Psoas muscle (tissue), 8 donors: Measurements from ENCODE around the gene RPL32. TPM values are rescaled to one million over a fixed set of nuclear protein-coding genes. Genes with fewer than 3 reads are reported as not detected.

Source experiments
- ATAC-seq, 4 donors: fragments of 200-7000 bp; cut with Tn5 transposase; one replicate each; pipeline ENCODE4 v1.9.1; 2020; ENCODE audit warnings: moderate library complexity in 3 of 4, mild to moderate bottlenecking in 2 of 4
- DNase-seq, 2 donors: peaks; one replicate each; pipeline ENCODE4 v3.0.0-alpha.2; 2020
- H3K27ac ChIP-seq: fragments of 200-600 bp; one replicate; pipeline ENCODE4 v1.8.0; 2022
- H3K27me3 ChIP-seq, 3 donors: fragments of 200-600 bp in 1 of 3; one replicate each; pipeline versions ENCODE4 v1.6.1 to v1.8.0; 2013 to 2022; ENCODE audit warnings: low read length in 2 of 3, mild to moderate bottlenecking in 2 of 3, moderate library complexity in 1 of 3; ENCODE audit not compliant: insufficient read depth in 3 of 3
- H3K36me3 ChIP-seq, 2 donors: fragments of 200-600 bp in 1 of 2; one replicate each; pipeline versions ENCODE4 v1.6.1 to v1.8.0; 2013 to 2022; ENCODE audit warnings: low read depth in 1 of 2, mild to moderate bottlenecking in 1 of 2, moderate library complexity in 1 of 2; ENCODE audit not compliant: insufficient read depth in 1 of 2
- H3K4me1 ChIP-seq: fragments of 200-600 bp; one replicate; pipeline ENCODE4 v1.8.0; 2022
- H3K4me3 ChIP-seq: fragments of 200-600 bp; one replicate; pipeline ENCODE4 v1.8.0; 2022; ENCODE audit warnings: mild to moderate bottlenecking
- H3K9me3 ChIP-seq: fragments of 200-600 bp; one replicate; pipeline ENCODE4 v1.8.0; 2022
- CTCF ChIP-seq: fragments of 200-600 bp; IDR thresholded peaks from one replicate; pipeline ENCODE4 v1.8.0; 2022; ENCODE audit warnings: antibody characterized with exemption
- WGBS, 3 donors: extraction: QIAGEN DNeasy Blood & Tissue Kit; methylation state at CpG; one replicate each; pipeline versions ENCODE4 v1.1.6 to v1.1.7; 2013; 5-methylcytosine and 5-hydroxymethylcytosine counted together
- intact Hi-C, 2 donors: fragments of 100-400 bp; cut with DNase I; formaldehyde crosslinking; loops; one replicate each; pipeline versions ENCODE4 v1.11.0 to v1.14.2; 2022
- polyA plus RNA-seq, 3 donors: library from polyadenylated mRNA; stranded (reverse); fragments of 200-250 nt; gene quantifications; one replicate each; pipeline ENCODE4 v1.2.3, GENCODE V29; 2013
- total RNA-seq, 4 donors: library from RNA; stranded (reverse); fragmentation: NEBNext Ultra II Directional in 2 of 4; extraction: Animal tissue kit (Norgen Biotek cat#: 25700) in 2 of 4; gene quantifications; one replicate each; pipeline versions ENCODE4 v1.2.1 to v1.2.4, GENCODE V29; 2021 to 2023
- donor health status: healthy with polysubstance abuse.
- donor health status: DM: no; HTN: no; CAD: no; lungs with moderate emphysema.
- donor health status: Bipolar disorder and iron deficiency.
- donor health status: healthy.
- donor health status: DM: yes; HTN: yes; CAD: no.
- donor health status: DM: no; HTN: no; CAD: no.
- donor health status: DM: no; HTN: no; CAD: no.
- donor health status: DM: yes; HTN: yes; CAD: no.

RPL32 gene
- total and polyA plus RNA-seq, 7 donors = 1,418 to 2,939 (median 1,919) TPM

- Histone ChIP-seq H3K27me3 (no peaks in the 10 kb centered on the region), H3K4me3 (no peak overlapping the region), H3K4me1 (peaks cover 19% of the 10 kb centered on the region), H3K27ac (no peak overlapping the region), H3K9me3 (no peaks in the 10 kb centered on the region), H3K36me3 (peaks cover 25 to 100% of the 10 kb centered on the region in 2 donors)
- TF ChIP-seq CTCF = no peak
- 58 to 72% (median 60%) methylated on average over 7 of the region's 7 CpGs for WGBS, 3 donors
- DNase-seq = no peak
- ATAC-seq = no peak
- intact Hi-C loops = no loop called here
These were observed 8.8 kb downstream of the RPL32 start for GRCh38 chr3:12832350-12833221.

GRCh38 chr3:12831301-12831866 is 10.0 kb downstream of the RPL32 start:
- TF ChIP-seq CTCF = no peak
- H3K27me3 ChIP-seq = no peaks in the 10 kb centered on the region
- no peaks in the 10 kb centered on the region for H3K9me3 ChIP-seq
- ATAC-seq (no peak), DNase-seq (no peak)
- intact Hi-C loops = no loop called here
- H3K4me3 ChIP-seq = no peak overlapping the region
- WGBS, 3 donors = 62 to 78% (median 62%) methylated on average over 5 of the region's 5 CpGs
- peaks cover 14% of the 10 kb centered on the region for H3K4me1 ChIP-seq
- peaks cover 26 to 100% of the 10 kb centered on the region in 2 donors for H3K36me3 ChIP-seq
- no peak overlapping the region for H3K27ac ChIP-seq

GRCh38 chr3:12830785-12831156 is 10.6 kb downstream of the RPL32 start:
- WGBS, 3 donors = 80 to 86% (median 81%) methylated on average over 4 of the region's 4 CpGs

GRCh38 chr3:12829886-12830784 is 11.2 kb downstream of the RPL32 start:
- no peaks in the 10 kb centered on the region for H3K27me3 ChIP-seq
- peaks cover 19 to 100% of the 10 kb centered on the region in 2 donors for H3K36me3 ChIP-seq
- intact Hi-C loops = no loop called here
- no peaks in the 10 kb centered on the region for H3K9me3 ChIP-seq
- H3K4me1 ChIP-seq = peaks cover 4% of the 10 kb centered on the region
- no peak for TF ChIP-seq CTCF
- no peak overlapping the region for H3K4me3 ChIP-seq
- DNase-seq = no peak
- WGBS, 3 donors = 72 to 73% (median 73%) methylated on average over 17 of the region's 17 CpGs
- ATAC-seq = peak in 3 of 4 donors; percentile 7 to 23 (median 10)
- no peak overlapping the region for H3K27ac ChIP-seq

More at GRCh38 chr3:12830785-12831156, 10.6 kb downstream of the RPL32 start:
- ATAC-seq = peak in 3 of 4 donors; percentile 3 to 18 (median 6)
- Histone ChIP-seq H3K9me3 (no peaks in the 10 kb centered on the region), H3K27ac (no peak overlapping the region), H3K4me1 (peaks cover 10% of the 10 kb centered on the region), H3K36me3 (peaks cover 26 to 100% of the 10 kb centered on the region in 2 donors), H3K27me3 (no peaks in the 10 kb centered on the region), H3K4me3 (no peak overlapping the region)
- intact Hi-C loops = no loop called here
- peak; percentile 11 for TF ChIP-seq CTCF
- DNase-seq = no peak
